ENCODE measurements around the gene ITGA2B.
"Not testable (repeated sequence)": the region's sequence is repeated elsewhere in the genome, so short reads cannot be mapped to it uniquely, and the experiment has no call there.

ITGA2B gene

GRCh38 chr17:44368391-44369243, 20.8 kb downstream of the ITGA2B start:
- DNase-seq: not testable (repeated sequence)

DNA sequence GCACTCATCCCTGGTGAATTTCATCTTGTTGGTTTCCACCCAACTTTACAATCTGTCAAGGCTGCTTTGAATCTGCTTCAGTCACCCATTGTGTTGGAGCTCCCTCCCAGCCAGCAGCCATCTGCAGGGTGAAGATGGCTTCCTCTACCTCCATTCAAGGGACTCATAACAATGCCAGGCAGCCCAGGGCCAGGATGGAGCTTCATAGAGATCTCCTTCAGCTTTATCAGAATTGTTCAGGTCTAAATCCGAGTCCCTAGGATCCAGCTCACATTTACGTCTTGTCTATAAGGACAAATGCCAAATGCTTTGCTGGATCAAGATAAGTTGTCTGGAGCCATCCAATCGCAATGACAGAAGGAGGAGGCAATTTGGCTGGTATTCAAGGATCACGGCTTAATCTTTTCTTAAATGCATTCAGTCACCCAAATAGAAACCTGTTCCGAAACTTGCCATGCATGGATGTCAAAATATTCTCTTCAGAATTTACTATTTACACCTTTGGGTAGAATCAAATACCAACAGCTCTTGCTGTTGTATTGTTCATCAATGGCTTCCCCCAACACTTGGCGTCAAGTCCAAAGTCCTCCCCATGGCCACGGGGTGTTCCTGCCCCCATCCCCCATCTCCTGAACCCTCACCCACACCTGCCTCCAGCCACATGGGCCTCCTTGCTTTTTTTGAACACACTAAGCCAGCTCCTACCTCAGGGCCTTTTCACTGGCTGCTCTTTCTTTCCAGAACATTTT, 22.0 kb downstream of the ITGA2B start:
- no peak for DNase-seq

DNA sequence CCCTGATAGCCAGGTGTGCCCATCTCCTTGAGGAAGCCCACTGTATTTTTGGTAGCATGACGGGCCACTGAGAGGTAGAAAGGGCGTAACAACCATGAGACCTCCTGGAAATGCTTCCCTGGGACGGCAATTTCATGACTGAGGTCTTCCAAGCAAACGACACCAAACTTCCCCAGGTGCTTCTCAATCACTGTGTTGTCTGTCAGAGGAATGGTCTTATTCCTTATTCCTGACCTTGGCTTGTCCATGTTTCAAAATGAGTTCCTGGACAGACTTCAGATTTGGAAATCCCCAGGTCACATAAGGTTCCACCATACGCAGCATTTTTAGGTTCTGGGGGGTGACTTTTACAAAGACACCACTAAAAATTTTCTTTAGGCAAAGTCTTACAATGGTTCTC, 24.4 kb downstream of the ITGA2B start:
- DNase-seq: not testable (repeated sequence)

DNA sequence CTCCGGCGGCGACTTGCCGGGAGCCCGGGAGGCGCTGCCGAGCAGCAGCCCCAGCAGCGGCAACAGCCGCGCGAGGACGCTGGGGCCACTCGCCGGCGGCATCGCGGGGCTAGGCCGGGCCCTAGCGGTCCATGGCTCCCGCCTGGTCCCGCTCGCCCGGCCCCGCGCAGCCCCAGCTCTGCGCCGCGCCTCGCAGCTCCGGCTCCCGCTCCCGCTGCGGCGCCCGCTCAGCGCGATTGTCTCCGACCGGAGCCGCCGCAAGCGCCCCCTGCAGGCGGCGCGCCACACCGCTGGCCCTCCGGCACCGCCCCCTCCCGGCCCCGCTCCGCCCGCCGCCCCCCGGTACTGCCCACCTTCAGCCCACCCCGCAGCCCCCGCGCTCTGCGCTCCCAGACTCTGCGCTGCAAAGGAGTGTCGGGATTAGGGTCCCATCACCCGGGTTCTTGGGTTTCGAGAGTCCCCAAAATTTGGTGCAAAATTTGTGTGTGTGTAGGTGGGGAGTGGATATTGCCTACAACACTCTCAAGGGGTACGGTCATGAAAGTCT, 25.8 kb downstream of the ITGA2B start, which contains the start of gene FAM171A2:
FAM171A2 (minus strand) TSS at position 241 of the 547 bp plus-strand sequence; CDS start at position 102, 139 bp downstream.
- peak; percentile 67 for DNase-seq

DNA sequence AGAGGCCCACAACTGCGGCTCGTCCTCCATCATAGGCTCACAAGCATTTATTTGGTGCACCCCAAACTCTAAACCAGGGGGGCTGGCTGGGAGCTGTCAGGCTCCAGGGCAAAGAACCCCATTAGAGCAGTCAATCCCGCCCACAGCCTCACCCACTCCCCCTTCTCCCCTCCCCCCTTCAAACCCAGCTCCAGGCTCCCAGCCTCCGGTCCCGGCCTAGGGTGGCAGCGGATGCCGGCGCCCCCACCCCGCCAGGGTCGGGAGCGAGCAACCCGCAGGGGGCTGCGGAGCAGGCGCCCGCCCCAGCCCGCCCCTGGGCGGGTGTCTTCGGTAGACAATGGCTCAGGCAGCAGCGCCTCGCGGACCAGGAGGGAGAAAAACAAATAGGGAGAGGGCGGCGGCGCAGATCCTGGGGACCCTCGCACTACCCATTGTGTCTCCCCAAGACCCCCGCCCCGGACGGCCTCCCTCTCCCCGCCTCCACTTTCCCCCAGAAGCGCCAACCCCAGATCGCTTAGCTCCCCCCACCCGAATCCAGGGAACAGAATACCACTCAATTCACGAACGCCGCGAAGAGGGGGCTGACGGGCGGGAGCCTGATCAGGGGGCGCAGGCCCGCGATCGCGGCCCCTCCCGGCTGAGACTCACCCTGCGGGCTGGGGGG, 26.4 kb downstream of the ITGA2B start:
- DNase-seq: no peak

- no peak for DNase-seq
Measured at GRCh38 chr17:44362459-44362948, 26.9 kb downstream of the ITGA2B start.

- no peak for DNase-seq
Measured at GRCh38 chr17:44361292-44362260, 27.9 kb downstream of the ITGA2B start.

DNA sequence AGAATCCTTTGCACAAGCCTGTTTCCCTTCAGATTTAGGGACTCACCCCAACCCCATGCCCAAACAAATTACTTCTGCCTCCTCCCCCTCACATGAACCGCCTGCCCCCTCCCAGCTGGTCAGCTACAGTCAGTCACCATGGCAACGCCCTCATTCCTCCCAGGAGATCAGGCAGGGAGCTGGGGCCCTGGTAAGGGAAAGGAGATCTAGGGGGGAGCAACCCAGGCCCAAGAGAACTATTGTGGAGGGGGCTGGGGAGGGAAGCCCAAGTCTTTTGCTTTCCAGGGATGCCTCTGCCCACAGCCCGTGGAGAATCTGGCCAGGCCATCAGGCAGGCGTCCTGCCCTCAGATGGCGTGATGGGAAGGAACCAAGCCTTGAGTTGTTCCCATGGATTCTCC, 28.6 kb downstream of the ITGA2B start:
- no peak for DNase-seq

DNA sequence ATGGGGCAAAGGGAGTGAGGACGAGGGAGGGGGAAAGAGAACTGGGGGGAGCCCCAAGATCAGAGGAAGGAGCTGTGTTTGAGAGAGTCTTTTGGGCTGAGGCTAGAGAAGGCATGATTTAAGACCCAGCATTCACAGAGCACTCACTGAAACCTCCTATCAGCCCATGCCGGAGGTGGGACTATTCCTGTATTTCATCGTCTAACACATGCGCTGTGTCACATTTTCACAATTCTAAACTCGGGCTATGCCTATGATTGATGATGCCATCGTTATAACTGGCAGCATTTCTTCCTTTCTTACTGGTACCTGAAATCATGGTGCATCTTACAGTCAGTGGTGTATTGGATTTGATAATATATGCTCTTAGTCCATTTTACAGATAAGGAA, 29.3 kb downstream of the ITGA2B start:
- DNase-seq: no peak

DNA sequence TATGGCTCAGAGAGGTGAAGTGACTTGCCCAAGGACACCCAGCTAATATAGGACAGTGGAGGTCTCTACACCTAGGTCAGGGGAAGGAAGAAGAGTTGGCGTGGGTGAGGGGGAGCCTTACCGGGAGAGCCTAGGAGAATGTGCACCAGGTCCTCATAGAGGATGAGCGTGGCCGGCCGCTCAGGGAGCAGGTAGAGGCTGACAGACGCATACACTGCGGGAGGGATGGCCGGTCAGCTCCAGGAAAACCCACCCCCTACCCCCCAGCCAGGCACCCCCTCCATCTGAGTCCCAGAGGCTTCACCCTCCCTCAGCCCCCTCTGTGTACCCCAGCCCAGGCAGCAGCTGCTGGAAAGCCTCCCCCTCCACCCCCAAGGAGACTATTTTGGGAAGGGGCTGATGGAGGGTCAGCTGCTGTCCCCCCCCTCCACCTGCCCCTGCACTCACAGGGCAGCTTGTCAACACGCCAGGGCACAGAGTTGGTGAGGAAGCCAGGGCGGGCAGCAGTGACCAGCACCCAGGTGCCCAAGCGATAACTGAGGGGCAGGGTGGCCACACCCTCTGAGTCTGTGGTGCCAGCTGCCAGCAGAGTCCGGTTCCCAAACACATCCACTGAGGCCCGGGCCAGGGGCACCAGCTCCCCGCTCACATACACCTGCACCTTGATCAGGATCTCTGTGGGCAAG, 29.8 kb downstream of the ITGA2B start:
- no peak for DNase-seq

DNA sequence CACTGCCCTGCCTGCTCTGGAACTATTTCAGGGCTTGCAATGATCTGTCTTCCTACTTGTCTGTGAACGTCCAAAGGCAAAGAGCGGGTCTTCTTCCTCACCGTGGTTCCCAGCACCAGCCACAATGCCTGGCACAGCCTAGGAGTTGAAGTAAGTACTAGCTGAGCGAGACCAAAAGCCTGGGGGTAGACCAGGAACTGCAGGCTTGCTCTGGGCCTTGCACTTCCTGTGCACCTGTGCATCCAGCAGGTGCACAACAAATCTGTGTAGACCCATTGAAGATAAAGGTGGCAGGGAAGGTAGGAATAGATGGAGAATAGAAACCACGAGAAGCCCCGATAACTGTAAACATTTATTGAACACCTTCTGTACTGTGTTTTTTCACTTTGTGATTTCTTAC, 30.4 kb downstream of the ITGA2B start:
- no peak for DNase-seq

DNA sequence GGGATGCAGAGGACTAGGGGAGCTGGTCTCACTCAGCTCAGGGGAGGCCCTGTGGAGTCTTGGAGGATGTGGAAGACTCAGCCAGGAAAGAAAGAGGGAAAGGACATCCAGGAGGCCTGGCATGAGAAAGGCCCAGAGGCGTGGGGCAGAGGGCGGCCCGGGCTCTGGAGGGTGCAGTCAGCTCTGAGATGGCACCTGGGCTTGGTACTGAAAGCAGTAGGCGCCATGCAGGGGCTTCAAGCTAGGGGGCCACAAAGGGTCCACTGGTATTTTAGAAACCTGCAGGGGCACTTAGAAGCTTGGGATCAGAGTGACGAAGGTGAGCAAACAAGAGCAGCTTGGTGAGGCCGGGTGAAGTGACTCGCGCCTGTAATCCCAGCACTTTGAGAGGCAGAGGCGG, 31.4 kb downstream of the ITGA2B start:
- no peak for DNase-seq

- no peak for DNase-seq
Measured at GRCh38 chr17:44356241-44356640, 33.2 kb downstream of the ITGA2B start.

DNA sequence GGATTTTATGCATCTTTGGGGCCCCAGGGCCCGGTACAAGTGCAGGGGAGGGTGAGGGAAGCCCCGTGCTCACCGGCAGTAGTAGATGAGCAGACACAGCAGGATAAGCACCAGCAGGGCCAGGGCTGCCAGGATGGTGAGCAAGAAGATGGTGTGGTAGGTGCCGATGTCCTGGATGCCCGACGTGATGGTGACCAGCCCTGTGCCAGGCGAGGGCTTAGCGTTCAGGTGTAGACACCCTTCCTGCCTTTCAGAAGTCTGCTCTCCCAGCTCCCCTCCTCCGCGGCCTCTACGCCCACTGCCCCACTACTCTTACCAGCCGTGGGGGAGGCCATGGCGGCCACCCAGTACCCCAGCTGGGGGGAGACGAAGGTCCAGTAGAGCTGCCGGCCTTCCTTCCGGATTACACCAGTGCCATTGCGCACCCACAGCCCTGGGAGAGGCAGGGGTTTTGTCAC, 33.8 kb downstream of the ITGA2B start:
- DNase-seq: no peak

GRCh38 chr17:44354582-44355561, 34.6 kb downstream of the ITGA2B start:
- DNase-seq: peak; percentile 39

DNA sequence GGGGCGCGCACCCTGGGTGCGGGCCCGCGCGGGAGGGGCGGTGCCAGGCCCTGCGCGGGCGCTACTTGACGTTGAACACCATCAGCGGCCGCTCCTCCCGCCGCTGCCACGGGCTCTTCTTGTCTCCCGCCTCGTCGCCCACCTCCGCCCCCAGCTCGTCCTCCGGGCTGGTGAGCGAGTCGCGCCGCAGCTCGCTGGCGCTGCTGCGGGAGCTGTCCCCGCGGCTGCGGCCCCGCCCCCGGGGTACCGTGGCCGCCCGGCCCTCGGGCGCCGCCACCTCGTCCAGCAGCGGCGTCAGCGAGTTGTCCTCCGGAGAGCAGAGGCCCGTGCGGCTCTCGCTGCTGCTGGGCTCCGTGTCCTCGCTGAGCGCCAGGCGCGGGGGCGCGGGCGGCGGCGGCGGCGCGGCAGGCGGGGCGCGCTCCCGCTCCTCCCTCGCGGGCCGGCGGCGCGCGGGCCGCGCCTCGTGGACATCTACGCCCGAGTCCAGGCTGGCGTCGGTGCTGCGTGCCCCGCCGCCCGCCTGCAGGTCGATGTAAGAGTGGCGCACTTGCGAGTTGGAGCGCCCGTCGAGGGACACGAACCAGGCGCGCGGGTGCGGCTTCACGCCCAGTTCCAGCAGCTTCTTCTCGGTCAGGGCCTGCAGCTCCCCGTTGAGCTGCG, 35.6 kb downstream of the ITGA2B start:
- peak; percentile 46 for DNase-seq

GRCh38 chr17:44352828-44353671, 36.4 kb downstream of the ITGA2B start:
- no peak for DNase-seq

Measured in inflammatory macrophage treated with lipopolysaccharide for 4 hours (primary cell).